Fibroblast of skin of abdomen (primary cell): ENCODE measurements around the gene FAM171A2.
A peak's percentile ranks its signal among the peaks of the same experiment; 100 is the strongest.

Experiments used
- DNase-seq: peaks from one replicate; pipeline ENCODE4 v3.0.0-alpha.2; 2013

Gene FAM171A2

GRCh38 chr17:44318077-44318892 is 45.4 kb downstream of the FAM171A2 start:
- no peak for DNase-seq

DNA sequence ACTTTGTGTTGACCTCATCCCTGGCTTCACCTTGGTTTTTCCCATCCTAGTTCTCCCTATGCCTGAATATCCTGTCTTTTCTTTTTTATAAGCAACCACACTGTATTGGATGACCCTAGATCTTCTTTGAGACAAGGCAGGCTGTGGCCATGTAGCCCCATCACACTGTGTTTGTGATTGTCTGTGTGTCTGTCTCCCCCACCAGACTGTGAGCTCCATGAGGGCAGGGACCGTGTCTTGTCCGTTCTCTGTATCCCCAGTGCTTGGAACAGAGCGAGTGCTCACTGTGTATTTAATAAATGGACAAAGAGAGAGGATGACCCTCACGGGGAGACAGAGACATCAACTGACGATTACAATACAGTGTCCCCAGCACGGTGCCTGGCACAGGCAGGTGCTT is 46.1 kb downstream of the FAM171A2 start:
- DNase-seq = no peak

DNA sequence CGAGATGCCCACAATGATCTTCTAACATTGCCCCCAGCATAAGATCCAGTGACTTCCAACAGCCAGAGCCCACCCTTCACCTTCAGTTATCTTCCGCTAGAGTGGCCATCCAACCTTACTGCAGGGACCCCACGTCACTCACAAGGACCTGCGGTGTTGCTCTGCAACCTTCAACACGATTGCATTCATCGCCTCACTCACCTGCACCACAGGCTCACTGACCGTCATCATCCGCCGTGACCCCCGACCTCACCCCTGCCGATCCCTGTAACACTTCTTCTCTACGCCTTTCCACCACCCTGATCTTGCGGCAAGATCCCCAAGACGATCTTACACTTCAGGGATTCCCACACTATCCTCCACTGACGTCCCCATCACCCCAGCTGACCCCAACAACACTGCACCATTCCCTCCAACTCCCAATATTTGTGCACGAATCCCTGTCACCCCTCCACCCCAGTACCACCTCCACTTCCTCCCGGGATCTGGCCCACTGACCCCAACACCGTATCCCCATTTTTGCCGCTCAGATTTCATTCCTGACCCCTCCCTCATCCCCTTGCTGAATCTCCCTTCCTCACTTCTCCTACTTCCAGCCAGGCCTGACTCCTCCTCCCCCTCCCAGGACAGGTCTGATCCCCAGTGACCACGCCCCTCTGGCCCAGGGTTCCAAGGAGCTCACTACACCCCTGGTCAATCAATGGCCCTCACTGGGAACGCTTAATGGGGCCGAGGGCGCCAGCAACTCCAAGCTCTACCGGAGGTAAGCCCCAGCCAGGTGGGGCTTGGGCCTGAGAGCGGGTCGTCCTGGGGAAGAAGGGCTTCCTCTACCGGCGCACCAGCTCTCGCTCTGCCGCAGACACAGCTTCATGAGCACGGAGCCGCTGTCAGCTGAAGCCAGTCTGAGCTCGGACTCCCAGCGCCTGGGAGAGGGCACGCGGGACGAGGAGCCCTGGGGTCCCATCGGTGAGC is 47.6 kb downstream of the FAM171A2 start:
- no peak for DNase-seq

GRCh38 chr17:44314869-44315661 is 48.6 kb downstream of the FAM171A2 start:
- no peak for DNase-seq

DNA sequence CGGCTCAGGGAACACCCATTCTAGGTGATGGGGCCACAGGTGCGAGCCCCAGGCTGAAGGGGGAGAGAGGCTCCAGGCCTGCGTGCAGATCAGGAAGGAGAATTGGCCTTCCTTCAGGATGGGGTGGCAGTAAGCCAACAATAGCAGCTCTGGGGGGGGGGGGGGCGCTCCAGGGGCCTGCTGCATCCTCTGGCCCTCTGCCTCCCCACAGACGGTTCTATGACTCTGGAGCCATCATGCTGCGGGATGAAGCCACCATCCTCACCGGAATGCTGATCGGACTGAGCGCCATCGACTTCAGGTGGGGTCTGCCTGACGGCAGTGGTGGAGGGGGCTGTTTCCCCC is 49.2 kb downstream of the FAM171A2 start:
- DNase-seq = no peak

- DNase-seq = no peak
These were observed 49.6 kb downstream of the FAM171A2 start for GRCh38 chr17:44314031-44314430.

GRCh38 chr17:44312396-44313104 is 51.1 kb downstream of the FAM171A2 start:
- no peak for DNase-seq

GRCh38 chr17:44311562-44312181 is 52.0 kb downstream of the FAM171A2 start:
- no peak for DNase-seq

- no peak for DNase-seq
These were observed 52.9 kb downstream of the FAM171A2 start for GRCh38 chr17:44310609-44311376.

DNA sequence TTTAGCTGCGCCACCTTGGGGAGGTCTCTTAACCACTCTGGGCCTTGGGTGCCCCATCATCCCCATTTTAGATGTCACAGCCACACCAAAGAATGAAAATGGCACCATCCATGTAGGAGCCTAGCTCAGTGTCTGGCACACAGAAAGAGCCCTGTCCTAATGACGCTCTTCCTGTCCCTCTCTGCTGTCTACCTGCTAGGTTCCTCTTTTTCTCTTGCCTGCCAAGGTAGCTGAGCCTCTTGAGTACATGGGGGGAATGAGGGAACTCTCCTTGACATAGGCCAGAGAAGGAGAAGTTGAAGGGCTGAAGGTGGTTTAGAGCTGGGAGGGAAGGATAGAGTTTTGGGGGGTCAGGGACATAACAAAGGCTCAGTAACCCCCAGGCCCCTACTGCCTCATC is 53.5 kb downstream of the FAM171A2 start:
- DNase-seq = no peak

DNA sequence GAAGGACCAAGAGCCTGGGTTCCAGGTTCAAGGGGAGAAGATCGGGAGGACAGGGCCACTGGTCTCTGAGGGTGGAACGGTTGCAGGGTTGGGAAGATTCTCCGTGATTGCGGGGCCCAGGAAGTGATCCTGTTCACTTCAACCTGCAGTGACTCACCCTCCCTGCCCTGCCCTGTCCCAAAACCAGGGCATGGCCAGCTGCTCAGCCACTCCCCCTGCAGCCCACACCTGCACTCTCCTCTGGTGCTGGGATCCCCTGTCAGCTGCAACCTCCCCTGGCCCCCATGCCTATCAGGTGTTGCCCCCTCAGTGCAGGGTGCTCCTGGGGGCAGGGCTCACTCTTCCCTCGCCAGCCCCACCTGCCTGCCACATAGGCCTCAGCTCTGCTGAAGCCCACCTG is 54.2 kb downstream of the FAM171A2 start:
- no peak for DNase-seq

DNA sequence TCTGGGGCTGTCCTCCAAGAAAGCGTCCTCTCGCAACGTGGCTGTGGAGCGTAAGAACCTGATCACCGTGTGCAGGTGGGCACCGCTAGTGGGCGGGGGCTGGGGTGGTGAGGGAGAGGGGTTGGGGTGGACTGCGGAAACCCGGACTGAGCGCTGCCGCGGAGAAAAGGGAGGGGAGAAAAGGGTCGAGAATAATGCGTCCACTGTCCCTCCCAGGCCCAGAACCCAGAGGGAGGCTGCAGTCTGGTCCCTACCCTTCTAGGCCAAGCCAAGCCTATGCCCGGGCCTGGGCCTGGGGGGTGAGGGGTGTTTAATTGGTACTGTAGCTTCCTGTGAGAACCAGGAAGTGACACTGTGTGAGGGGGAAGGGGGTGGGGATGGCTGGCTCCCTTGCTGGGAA is 54.8 kb downstream of the FAM171A2 start:
- DNase-seq = no peak

DNA sequence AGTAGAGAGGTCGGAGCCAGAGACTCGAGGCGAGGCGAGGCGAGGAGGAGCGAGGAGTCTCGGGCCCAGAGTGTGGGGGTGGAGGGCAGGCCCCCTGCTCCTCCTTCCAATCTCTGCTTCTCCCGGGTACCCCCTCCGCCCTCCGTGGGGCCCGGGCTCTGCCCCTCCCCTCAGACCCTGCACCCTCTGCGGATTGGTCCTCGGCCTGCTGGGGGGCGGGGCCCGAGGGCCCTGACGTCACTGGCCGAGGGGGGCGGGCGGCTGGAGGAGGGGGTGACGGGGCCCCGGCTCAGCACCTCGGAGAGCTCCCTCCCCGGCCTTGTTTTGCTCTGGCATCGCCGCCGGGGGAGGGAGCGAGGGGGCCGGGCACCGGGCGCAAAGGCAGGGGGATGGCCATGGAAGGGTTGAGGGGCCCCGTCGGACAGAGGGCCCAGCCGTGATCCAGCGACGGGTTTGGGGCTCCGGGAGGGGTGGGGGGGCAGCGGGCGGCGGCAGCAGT is 55.3 kb downstream of the FAM171A2 start, which contains the start of gene RUNDC3A:
RUNDC3A (plus strand) TSS at position 282 of the 499 bp plus-strand sequence. CDS start 232 bp downstream, outside the sequence.
- DNase-seq = peak; percentile 77

DNA sequence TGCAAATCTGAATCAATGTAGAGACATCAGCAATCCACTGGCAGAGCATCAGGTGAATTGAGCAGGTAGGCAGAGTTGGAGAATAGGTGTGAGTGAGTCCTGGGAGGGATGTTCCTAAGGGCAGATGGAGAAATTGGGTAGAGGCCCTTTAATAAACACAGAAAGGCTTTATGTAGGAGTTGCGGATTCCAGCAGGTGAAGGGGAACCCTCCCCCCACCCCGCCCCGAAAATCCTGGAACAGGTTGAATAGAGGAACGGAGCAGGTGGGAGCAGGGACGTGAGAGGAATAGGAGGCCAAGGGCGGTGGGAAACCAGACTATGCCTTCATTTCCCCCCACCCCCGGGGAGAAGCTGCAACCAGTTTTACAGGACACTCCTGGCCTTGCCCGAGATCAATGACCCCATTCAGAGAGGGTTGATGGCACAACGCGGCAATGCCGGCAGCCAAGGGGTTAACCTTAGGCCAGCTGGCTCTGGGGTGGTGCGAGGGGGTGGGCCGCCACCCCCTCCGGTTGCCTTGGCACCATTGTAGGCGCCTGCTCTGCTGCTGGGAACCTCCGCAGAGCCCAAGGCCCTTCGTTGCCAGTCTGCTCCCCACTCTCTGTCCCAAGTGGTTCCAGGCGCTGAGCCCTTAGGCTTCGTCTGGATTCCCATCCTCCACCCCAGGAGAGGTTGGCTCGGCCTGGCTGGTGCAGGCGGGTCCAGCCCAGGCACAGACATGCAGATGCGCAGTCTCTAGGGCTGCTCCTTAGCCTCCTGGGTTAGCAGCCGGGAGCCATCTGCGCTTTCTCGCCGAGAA is 56.1 kb downstream of the FAM171A2 start:
- DNase-seq = no peak

DNA sequence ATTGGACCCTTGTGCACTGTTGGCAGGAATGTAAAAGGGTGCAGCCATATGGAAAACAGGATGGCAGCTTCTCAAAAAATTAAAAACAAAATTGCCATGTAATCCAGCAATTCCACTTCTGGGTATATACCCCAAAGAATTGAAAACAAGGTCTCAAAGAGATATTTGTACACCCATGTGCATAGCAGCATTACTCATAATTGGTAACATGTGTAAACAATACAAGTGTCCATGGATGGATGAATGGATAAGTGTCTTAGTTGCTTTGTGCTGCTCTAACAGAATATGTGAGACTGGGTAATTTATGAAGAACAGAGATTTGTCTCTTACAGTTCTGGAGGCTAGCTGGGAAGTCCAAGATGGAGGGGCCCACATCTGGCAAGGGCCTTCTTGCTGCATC is 59.0 kb downstream of the FAM171A2 start:
- no peak for DNase-seq
